GM21381 (cell line): Measurements from ENCODE around the gene CADM4.
"Not testable (repeated sequence)": the region's sequence is repeated elsewhere in the genome, so short reads cannot be mapped to it uniquely, and the experiment has no call there.

Experiments
- ATAC-seq: cut with Tn5 transposase; IDR thresholded peaks from one replicate; pipeline ENCODE4 v1.9.1; 2021; ENCODE audit warnings: mild to moderate bottlenecking, moderate library complexity; ENCODE audit not compliant: unreplicated experiment

CADM4 gene

GRCh38 chr19:43664018-43664417, 24.4 kb upstream of the CADM4 start:
- ATAC-seq, result no peak

- no peak for ATAC-seq
Observed at GRCh38 chr19:43662487-43662886, 22.8 kb upstream of the CADM4 start.

- ATAC-seq, result no peak
Observed at GRCh38 chr19:43660971-43661360, 21.3 kb upstream of the CADM4 start.

- no peak for ATAC-seq
Observed at GRCh38 chr19:43660301-43660970, 20.8 kb upstream of the CADM4 start.

- no peak for ATAC-seq
Observed at GRCh38 chr19:43658494-43658893, 18.8 kb upstream of the CADM4 start.

- ATAC-seq, result no peak
Observed at GRCh38 chr19:43658001-43658400, 18.4 kb upstream of the CADM4 start.

GRCh38 chr19:43656436-43656835, 16.8 kb upstream of the CADM4 start:
- no peak for ATAC-seq

GRCh38 chr19:43652546-43652874, 12.9 kb upstream of the CADM4 start:
- no peak for ATAC-seq

GRCh38 chr19:43651758-43652545, 12.3 kb upstream of the CADM4 start:
- ATAC-seq, result no peak

- ATAC-seq, result not testable (repeated sequence)
Observed at GRCh38 chr19:43650276-43650675, 10.6 kb upstream of the CADM4 start.

GRCh38 chr19:43649514-43649913, 9.9 kb upstream of the CADM4 start:
- no peak for ATAC-seq

- ATAC-seq, result no peak
Observed at GRCh38 chr19:43648633-43649032, 9.0 kb upstream of the CADM4 start.

GRCh38 chr19:43644181-43644580, 4.5 kb upstream of the CADM4 start:
- ATAC-seq, result no peak

GRCh38 chr19:43643326-43643725, 3.7 kb upstream of the CADM4 start:
- ATAC-seq, result no peak

- ATAC-seq, result no peak
Observed at GRCh38 chr19:43642531-43642930, 2.9 kb upstream of the CADM4 start.

GRCh38 chr19:43641333-43641732, 1.7 kb upstream of the CADM4 start:
- no peak for ATAC-seq

- no peak for ATAC-seq
Observed at GRCh38 chr19:43640424-43640757, 741 bp upstream of the CADM4 start.

GRCh38 chr19:43638995-43639518, 593 bp downstream of the CADM4 start:
- no peak for ATAC-seq

- no peak for ATAC-seq
Observed at GRCh38 chr19:43638214-43638994, 1.2 kb downstream of the CADM4 start.

GRCh38 chr19:43636121-43636683, 3.4 kb downstream of the CADM4 start:
- ATAC-seq, result no peak

GRCh38 chr19:43635561-43635940, 4.1 kb downstream of the CADM4 start:
- not testable (repeated sequence) for ATAC-seq
